RPMI7951 (cell line): ENCODE data around the gene SMIM13. TPM values are rescaled to one million over a fixed set of nuclear protein-coding genes. Genes with fewer than 3 reads are reported as not detected.
A peak's percentile ranks its signal among the peaks of the same experiment; 100 is the strongest.

Experiments used
- DNase-seq: peaks from one replicate; pipeline ENCODE4 v3.0.0-alpha.2; 2012; ENCODE audit warnings: low read depth
- total RNA-seq: library from RNA; depleted of rRNA; stranded (reverse); fragments of >200 nt; shearing (Covaris generic); gene quantifications from 2 replicates; pipeline ENCODE4 v1.2.3, GENCODE V29; 2014

SMIM13 gene
- total RNA-seq, 1 experiment from 2014 or later, result 16.6 TPM

- no peak for DNase-seq
These were observed 59.8 kb downstream of the SMIM13 start for GRCh38 chr6:11153447-11153846.

GRCh38 chr6:11155589-11155988, 62.0 kb downstream of the SMIM13 start:
- no peak for DNase-seq

DNA sequence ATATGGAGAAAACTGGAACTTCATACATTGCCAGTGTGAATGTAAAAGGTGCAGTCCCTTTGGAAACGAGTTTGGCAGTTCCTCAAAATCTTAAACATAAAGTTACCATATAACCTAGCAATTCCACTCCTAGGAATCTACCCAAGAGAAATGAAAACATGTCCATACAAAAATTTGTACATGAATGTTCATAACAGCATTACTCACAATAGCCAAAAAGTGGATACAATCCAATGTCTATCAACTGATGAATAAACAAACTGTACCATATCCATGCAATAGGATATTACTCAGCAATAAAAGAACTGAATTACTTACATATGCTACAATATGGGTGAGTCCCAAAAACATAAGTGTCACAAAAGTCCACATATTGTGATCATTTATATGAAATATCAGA, 66.6 kb downstream of the SMIM13 start:
- DNase-seq, result no peak

- DNase-seq, result peak; percentile 71
These were observed 67.7 kb downstream of the SMIM13 start for GRCh38 chr6:11161031-11161956.

- DNase-seq, result no peak
These were observed 68.6 kb downstream of the SMIM13 start for GRCh38 chr6:11162262-11162661.

DNA sequence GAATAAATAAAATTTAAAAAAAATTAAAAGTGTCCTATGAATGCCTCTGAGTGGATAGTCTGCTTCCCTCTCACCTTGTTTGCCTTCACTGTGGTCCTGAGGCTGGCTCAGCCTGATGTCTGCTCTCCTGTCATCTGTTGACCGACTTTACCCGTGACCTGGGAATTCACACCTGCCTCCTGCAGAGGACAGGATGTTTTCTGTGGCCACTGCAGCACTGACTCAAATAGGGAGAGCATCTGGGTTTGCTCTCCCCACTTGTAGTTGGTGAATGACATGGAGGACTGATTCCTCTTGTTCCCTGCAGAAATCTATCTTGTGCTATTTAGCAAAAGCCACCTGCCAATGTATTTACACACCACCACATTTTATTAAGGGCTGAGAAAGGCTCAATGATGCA, 70.3 kb downstream of the SMIM13 start:
- no peak for DNase-seq

DNA sequence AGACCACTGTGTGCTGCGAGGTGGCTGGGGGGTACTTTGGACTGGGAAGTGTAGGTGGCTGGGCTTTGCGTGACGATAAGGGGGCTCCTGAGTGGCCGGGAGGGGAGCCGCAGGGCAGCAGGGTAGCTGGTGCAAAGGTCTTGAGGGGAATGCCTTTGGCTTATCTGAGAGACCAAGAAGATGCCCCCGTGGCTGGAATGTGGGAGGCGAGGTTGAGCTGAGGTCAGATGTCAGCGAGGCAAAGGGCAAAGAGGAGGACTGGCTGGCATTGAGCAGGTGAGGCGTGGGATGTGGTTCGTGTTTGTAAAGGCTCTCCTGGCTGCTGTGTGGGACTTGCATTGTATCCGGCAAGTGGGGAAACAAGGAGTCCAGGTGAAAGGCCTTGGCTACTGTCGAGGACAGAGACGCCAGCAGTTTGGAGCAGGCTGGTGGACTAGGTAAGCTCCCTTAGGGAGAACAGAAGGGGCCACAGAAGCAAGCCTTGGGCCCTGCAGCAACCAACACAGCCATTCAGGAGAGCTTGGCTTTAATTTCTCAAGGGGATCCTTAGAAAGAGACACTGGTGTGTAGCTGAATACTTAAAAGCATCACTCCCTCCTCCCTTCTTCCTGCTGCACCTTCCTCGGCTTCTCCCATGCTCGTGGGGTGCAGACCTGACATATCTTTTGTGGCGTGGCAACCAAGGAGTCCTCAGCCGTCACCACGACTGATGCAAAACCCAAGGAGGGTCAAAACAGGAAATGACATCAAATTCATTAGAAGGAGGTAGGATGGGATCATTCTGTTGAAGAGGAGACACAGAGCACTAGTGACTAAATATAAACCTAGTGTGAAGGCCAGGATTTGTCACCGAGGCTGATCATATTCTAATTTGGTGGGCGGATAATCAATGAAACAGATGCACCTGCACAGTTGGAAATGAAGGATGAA, 71.3 kb downstream of the SMIM13 start:
- DNase-seq, result no peak

- DNase-seq, result no peak
These were observed 73.3 kb downstream of the SMIM13 start for GRCh38 chr6:11166948-11167347.

- DNase-seq, result no peak
These were observed 74.5 kb downstream of the SMIM13 start for GRCh38 chr6:11168091-11168635.

GRCh38 chr6:11171952-11172351, 78.3 kb downstream of the SMIM13 start:
- DNase-seq, result no peak

DNA sequence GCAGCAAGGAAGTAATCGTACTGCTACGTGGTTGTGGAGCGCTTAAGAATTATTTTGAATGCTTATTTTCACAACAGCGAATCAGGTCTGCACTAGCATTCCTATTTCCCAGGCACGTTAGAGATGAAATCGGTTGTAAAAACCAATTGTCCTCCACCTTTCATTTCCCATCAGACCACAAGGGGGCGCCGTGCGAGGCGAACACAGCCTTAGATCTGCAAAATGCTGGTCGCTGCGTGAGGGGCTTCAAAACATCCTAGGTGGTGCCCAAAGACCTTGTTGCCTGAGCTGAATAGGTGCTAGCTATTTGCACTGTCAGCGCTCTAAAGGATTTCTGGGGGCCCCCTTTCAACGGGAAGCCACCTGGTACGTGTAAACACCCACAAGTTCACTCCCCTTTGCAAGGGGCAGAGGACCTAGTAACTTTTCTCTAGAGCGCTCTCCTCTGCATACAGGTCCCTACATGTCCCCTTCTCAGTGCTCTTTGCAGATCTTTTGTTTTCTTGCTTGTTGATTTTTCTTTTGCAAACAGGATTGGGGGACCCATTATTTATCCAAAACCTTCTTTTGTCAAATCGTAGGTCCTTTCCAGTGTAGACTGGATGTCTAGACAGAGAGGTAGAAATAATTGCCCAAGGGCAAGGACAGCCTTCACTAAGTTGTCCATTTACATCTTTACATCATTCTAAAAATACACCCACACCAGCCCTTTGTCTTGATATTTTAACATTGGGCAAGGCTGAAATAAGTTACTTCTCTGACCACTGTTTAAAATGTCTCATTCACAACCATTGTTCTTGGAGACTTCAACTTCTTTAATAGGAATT, 79.1 kb downstream of the SMIM13 start:
- DNase-seq, result peak; percentile 48

- DNase-seq, result no peak
These were observed 80.6 kb downstream of the SMIM13 start for GRCh38 chr6:11174242-11174611.

DNA sequence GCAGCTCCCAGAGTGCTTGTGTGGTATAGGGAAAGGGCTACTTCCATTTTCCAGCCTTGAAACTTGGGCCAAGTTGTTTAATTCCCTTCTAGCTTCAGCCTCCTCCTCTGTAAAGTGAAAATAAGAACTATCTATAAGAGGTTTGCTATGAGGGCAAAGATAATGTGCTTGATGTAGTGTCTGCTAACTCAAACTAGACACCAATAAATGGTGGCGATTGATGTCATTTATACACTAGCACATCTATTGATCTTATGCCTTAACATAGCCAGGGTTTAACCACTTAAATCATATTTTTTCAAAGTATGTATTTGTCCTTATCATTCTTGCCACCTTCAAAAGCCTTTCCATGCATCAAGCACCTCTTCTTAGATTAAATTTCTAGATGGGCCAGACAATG, 83.6 kb downstream of the SMIM13 start:
- no peak for DNase-seq

DNA sequence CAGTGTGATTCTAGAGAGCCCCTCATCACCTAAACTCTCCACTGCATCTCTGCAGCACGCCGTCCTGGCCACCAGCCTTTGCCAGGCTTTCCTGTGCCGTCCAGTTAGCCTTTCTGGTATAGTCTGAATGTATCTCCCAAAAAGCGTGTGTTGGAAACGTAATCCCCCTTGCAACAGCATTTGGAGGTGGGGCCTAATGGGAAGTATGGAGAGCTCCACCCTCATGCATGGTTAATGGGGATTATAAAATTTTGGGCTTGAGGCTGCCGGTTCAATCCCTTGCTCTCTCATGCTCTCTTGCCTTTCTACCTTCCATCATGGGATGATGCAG, 85.4 kb downstream of the SMIM13 start:
- DNase-seq, result no peak

- peak; percentile 37 for DNase-seq
These were observed 86.0 kb downstream of the SMIM13 start for GRCh38 chr6:11179419-11180202.

DNA sequence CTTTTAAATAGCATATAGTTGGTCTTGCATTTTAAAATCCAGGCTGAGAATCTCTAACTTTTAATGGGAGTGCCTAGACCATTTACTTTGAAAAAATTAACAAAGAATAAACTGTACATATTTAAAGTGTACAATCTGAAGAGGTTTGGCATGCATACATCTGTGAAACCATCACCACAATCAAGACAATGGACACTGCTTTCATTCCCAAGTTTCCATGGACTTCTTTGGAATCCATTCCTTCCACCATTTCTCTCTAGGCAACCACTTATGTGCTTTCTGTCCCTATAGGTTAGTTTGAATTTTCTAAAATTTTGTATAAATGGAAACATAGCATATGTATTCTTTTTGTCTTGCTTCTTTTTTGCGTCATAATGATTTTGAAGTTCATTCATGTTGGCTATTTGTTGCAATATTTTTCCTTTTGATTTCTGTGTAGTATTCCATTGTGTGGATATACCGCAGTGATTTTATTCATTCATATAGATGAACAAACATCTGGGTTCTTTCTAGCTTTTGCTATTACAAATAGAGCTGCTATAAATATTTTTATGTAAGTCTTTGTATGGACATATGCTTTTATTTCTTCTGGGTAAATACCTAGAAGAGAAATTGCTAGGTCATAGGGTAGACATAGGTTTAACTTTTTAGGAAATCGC, 88.0 kb downstream of the SMIM13 start:
- DNase-seq, result no peak

DNA sequence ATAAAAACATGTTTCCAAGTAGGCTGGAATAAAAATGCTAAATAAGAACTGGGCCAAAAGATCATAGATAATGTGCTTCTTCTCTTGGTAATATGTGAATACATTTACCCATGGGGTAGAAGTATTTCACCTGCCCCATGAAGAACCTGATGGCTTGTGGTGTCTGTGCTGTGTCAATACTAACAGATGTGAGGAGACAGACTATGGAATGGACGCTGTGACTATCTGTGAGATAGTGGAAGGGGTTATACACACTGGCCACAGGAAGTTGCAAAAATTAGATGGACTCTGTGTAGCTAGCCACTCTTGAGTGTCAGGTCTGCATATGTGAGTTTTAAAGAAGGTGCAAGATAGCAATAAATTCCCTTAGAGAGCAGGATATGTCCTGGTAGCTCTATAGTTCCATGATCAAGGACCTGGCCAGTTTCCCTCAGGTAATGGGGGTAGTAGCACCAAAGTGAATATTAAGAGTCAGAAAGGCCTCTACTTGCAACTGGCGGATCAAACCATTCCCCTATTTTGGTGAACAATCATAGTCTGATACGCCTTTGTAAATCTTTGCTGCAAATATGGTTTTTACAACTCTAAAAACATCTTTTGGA, 90.2 kb downstream of the SMIM13 start:
- DNase-seq, result no peak

- DNase-seq, result no peak
These were observed 91.7 kb downstream of the SMIM13 start for GRCh38 chr6:11185204-11185842.

GRCh38 chr6:11187301-11187700, 93.7 kb downstream of the SMIM13 start:
- no peak for DNase-seq
